ENCODE measurements around the gene SPACA1. TPM values are rescaled to one million over a fixed set of nuclear protein-coding genes. Genes with fewer than 3 reads are reported as not detected.

Gene SPACA1
- total RNA-seq, 6 experiments from 2014 or later, result not detected

DNA sequence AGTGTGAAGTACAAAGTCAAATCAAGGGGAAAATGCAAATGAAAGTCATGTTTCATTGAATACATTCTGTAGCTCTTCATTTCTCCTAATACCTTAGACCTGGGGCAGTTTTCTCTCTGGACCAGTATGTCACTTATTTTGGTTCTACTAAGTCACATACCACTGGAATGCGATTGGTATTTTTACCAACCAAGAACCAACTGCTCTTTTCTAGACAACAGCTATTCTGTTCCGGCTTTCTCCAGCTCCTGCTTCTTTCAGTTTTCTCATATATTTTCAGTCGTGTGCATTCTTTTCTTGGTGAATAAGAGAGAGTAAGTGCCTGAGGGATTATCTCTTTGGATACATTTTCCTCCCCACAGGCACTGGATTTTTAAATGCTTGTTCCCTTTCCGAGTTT is 39.2 kb upstream of the SPACA1 start:
- no peak for ATAC-seq
- Histone ChIP-seq H3K27ac (no peak overlapping the region), H3K4me3 (no peak overlapping the region), H3K4me1 (no peaks in the 10 kb centered on the region), H3K27me3 (no peaks in the 10 kb centered on the region), H3K9me3 (no peaks in the 10 kb centered on the region), H3K36me3 (no peaks in the 10 kb centered on the region)
- intact Hi-C loops (cut with DNase I), result no loop called here
- DNase-seq, result no peak
- no peak for TF ChIP-seq POLR2A (IDR thresholded peaks at IDR 0.05)
- TF ChIP-seq, protein P1, sequence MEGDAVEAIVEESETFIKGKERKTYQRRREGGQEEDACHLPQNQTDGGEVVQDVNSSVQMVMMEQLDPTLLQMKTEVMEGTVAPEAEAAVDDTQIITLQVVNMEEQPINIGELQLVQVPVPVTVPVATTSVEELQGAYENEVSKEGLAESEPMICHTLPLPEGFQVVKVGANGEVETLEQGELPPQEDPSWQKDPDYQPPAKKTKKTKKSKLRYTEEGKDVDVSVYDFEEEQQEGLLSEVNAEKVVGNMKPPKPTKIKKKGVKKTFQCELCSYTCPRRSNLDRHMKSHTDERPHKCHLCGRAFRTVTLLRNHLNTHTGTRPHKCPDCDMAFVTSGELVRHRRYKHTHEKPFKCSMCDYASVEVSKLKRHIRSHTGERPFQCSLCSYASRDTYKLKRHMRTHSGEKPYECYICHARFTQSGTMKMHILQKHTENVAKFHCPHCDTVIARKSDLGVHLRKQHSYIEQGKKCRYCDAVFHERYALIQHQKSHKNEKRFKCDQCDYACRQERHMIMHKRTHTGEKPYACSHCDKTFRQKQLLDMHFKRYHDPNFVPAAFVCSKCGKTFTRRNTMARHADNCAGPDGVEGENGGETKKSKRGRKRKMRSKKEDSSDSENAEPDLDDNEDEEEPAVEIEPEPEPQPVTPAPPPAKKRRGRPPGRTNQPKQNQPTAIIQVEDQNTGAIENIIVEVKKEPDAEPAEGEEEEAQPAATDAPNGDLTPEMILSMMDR (IDR thresholded peaks at IDR 0.05), result no peak
- WGBS (ENCODE audit: insufficient coverage, low coverage, low lambda C conversion rate, missing lambda C conversion rate), result 52% methylated on average over 4 of the region's 4 CpGs

DNA sequence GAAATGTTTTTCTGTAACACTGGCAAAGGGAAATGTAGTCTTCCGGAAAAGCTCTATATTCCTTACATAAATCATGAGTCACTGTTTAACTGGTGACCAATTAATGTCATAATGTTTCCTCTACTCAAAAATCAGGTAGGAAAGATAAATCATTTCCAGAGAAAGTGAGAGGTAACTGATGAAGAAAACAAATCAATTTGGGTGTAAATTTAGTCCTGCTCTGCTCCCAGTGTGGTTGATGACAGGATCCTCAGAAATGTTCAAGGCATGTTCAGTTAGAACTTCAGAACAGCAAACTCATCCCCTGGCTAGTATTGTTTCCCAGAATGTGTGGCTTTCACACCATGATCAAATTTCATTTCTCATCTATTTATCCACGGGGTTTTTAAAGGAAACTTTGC is 38.8 kb upstream of the SPACA1 start:
- TF ChIP-seq, protein P1 (IDR thresholded peaks at IDR 0.05), result no peak
- no peak for TF ChIP-seq POLR2A (IDR thresholded peaks at IDR 0.05)
- no peak for DNase-seq
- Histone ChIP-seq H3K4me3 (no peak overlapping the region), H3K36me3 (no peaks in the 10 kb centered on the region), H3K9me3 (no peaks in the 10 kb centered on the region), H3K27me3 (no peaks in the 10 kb centered on the region), H3K4me1 (no peaks in the 10 kb centered on the region), H3K27ac (no peak overlapping the region)
- no peak for ATAC-seq
- 28% methylated on average over 2 of the region's 2 CpGs for WGBS (ENCODE audit: insufficient coverage, low coverage, low lambda C conversion rate, missing lambda C conversion rate)
- intact Hi-C loops (cut with DNase I), result no loop called here

DNA sequence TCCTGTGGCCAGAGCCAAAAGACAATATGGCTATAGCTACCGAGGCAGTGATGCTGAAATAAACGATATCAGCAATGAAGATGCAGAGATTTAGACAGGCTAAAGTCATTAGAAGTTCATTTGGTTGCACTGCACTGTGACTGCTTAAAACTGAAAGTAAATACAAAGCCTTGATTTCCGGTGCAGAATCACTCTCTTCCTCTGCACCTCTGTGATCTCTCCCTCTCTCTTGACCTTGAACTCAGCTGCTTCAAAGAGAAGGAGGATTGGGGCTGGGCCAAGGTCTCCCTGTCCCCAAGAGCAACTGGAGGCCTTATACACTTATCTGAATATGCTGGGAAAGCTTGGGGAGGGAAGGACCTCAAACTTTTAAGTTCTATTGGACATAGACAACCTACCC is 34.6 kb upstream of the SPACA1 start:
- no peak overlapping the region for H3K4me3 ChIP-seq
- DNase-seq (no peak), ATAC-seq (peak in 1 of 4 donors; percentile 31)
- WGBS (ENCODE audit: insufficient coverage, low coverage, low lambda C conversion rate, missing lambda C conversion rate), result 56% methylated on average over 3 of the region's 3 CpGs
- no peak overlapping the region for H3K27ac ChIP-seq
- H3K4me1 ChIP-seq, result no peaks in the 10 kb centered on the region
- intact Hi-C loops (cut with DNase I), result no loop called here
- no peaks in the 10 kb centered on the region for H3K36me3 ChIP-seq
- TF ChIP-seq, protein P1 (IDR thresholded peaks at IDR 0.05), result no peak
- no peak for TF ChIP-seq POLR2A (IDR thresholded peaks at IDR 0.05)
- H3K9me3 ChIP-seq, result no peaks in the 10 kb centered on the region
- H3K27me3 ChIP-seq, result no peaks in the 10 kb centered on the region

DNA sequence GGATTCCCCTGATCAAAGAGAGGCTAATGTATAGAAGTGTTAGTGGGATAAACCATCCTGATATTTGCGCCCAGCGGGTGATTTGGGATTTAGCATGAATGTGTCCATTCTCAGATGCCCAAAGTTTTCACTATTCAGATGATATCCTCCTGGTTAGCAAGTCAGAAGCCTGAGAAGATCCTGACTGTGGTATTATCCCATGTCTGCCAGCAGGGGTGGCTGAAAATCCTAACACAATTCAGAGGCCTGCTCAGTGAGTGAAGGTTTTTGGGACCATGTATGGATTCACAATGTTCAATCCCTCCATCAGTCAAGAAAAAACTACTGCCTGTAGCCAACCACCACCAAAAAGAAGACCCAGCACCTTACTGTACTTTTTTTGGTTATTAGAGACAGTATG is 34.1 kb upstream of the SPACA1 start:
- H3K4me3 ChIP-seq, result no peak overlapping the region
- ATAC-seq, result no peak
- intact Hi-C loops (cut with DNase I), result no loop called here
- no peak for DNase-seq
- WGBS (ENCODE audit: insufficient coverage, low coverage, low lambda C conversion rate, missing lambda C conversion rate), result no CpG with 5 or more reads among the region's 2 CpGs
- no peaks in the 10 kb centered on the region for H3K27me3 ChIP-seq
- no peaks in the 10 kb centered on the region for H3K36me3 ChIP-seq
- no peak overlapping the region for H3K27ac ChIP-seq
- H3K4me1 ChIP-seq, result no peaks in the 10 kb centered on the region
- H3K9me3 ChIP-seq, result no peaks in the 10 kb centered on the region
- TF ChIP-seq POLR2A (IDR thresholded peaks at IDR 0.05), result no peak
- TF ChIP-seq, protein P1 (IDR thresholded peaks at IDR 0.05), result no peak

DNA sequence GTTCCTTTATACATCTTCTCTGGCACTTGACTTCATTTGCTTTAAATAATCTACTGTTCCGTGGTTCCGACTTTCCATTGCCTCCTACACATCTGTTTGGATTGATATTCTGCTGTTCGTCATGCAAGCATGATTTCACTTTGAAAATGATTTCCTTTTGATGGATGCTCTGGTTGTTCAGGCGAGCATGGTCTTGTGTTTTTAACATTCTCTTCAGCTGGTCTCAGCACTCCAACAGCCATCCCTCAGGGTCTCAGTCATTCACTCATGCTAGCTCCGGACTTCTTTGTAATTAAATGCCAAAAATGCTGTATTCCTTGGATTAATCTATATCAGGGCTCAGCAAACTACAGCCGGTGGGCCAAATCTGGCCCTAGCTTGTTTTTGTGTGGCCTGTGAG is 27.2 kb upstream of the SPACA1 start:
- Histone ChIP-seq H3K9me3 (no peaks in the 10 kb centered on the region), H3K4me1 (no peaks in the 10 kb centered on the region), H3K4me3 (no peak overlapping the region), H3K36me3 (no peaks in the 10 kb centered on the region), H3K27me3 (no peaks in the 10 kb centered on the region), H3K27ac (no peak overlapping the region)
- ATAC-seq (no peak), DNase-seq (no peak)
- no peak for TF ChIP-seq POLR2A (IDR thresholded peaks at IDR 0.05)
- TF ChIP-seq, protein P1 (IDR thresholded peaks at IDR 0.05), result no peak
- intact Hi-C loops (cut with DNase I), result no loop called here
- 64% methylated on average over 6 of the region's 6 CpGs for WGBS (ENCODE audit: insufficient coverage, low coverage, low lambda C conversion rate, missing lambda C conversion rate)
